PFSK-1 (cell line): Measurements from ENCODE around the gene PANX2.

Experiments used
- FOXP2 ChIP-seq: optimal IDR thresholded peaks from 2 replicates; pipeline ENCODE3; 2011; ENCODE audit warnings: borderline replicate concordance, control low read depth, inconsistent platforms; ENCODE audit not compliant: insufficient read depth; ENCODE audit errors: extremely low read length, extremely low read depth
- POLR2AphosphoS5 ChIP-seq: IDR thresholded peaks from 2 replicates; pipeline ENCODE4 v1.6.1; 2012; ENCODE audit warnings: low read depth, mild to moderate bottlenecking, control low read depth, low read length, moderate library complexity
- SIN3A ChIP-seq: IDR thresholded peaks from 2 replicates; pipeline ENCODE4 v1.6.1; 2012; ENCODE audit warnings: mild to moderate bottlenecking, low read length, moderate library complexity, borderline replicate concordance; ENCODE audit not compliant: insufficient read depth
- TAF1 ChIP-seq: IDR thresholded peaks from 2 replicates; pipeline ENCODE4 v1.6.1; 2012; ENCODE audit warnings: low read length, control low read depth, borderline replicate concordance; ENCODE audit not compliant: insufficient read depth
- TF ChIP-seq, protein P1 (sequence below), 2 experiments: IDR thresholded peaks; 2 replicates each; pipeline versions ENCODE4 v1.6.1 to v1.8.0; 2011 to 2012; ENCODE audit warnings: low read depth in 2 of 2, low read length in 2 of 2, control low read depth in 1 of 2, inconsistent platforms in 1 of 2, mild to moderate bottlenecking in 1 of 2, moderate library complexity in 1 of 2; ENCODE audit not compliant: insufficient read depth in 1 of 2

Gene PANX2

DNA sequence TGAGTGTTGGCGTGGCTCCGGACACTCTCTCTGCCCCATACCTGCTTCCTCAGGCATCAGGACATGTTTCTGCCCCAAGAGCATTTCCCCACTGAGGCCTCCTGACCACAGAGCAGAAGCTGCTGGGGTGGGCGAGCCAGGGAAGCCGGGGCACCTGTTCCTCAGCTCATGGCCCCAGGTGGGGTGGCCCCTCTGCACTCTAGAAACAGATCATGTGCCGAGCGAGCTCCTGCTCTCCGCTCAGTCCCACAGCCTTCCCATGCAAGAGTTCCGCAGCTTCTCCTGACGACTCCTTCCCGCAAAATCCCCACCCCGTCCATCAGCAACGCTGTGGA is 22.4 kb upstream of the PANX2 start:
- TF ChIP-seq, protein P1, sequence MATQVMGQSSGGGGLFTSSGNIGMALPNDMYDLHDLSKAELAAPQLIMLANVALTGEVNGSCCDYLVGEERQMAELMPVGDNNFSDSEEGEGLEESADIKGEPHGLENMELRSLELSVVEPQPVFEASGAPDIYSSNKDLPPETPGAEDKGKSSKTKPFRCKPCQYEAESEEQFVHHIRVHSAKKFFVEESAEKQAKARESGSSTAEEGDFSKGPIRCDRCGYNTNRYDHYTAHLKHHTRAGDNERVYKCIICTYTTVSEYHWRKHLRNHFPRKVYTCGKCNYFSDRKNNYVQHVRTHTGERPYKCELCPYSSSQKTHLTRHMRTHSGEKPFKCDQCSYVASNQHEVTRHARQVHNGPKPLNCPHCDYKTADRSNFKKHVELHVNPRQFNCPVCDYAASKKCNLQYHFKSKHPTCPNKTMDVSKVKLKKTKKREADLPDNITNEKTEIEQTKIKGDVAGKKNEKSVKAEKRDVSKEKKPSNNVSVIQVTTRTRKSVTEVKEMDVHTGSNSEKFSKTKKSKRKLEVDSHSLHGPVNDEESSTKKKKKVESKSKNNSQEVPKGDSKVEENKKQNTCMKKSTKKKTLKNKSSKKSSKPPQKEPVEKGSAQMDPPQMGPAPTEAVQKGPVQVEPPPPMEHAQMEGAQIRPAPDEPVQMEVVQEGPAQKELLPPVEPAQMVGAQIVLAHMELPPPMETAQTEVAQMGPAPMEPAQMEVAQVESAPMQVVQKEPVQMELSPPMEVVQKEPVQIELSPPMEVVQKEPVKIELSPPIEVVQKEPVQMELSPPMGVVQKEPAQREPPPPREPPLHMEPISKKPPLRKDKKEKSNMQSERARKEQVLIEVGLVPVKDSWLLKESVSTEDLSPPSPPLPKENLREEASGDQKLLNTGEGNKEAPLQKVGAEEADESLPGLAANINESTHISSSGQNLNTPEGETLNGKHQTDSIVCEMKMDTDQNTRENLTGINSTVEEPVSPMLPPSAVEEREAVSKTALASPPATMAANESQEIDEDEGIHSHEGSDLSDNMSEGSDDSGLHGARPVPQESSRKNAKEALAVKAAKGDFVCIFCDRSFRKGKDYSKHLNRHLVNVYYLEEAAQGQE (IDR thresholded peaks at IDR 0.05; ENCODE audit: insufficient read depth in 1 of 2, low read depth in 2 of 2, low read length in 2 of 2), result no peak
- TF ChIP-seq FOXP2 (no peak), POLR2AphosphoS5 (no peak), TAF1 (no peak), SIN3A (no peak)

DNA sequence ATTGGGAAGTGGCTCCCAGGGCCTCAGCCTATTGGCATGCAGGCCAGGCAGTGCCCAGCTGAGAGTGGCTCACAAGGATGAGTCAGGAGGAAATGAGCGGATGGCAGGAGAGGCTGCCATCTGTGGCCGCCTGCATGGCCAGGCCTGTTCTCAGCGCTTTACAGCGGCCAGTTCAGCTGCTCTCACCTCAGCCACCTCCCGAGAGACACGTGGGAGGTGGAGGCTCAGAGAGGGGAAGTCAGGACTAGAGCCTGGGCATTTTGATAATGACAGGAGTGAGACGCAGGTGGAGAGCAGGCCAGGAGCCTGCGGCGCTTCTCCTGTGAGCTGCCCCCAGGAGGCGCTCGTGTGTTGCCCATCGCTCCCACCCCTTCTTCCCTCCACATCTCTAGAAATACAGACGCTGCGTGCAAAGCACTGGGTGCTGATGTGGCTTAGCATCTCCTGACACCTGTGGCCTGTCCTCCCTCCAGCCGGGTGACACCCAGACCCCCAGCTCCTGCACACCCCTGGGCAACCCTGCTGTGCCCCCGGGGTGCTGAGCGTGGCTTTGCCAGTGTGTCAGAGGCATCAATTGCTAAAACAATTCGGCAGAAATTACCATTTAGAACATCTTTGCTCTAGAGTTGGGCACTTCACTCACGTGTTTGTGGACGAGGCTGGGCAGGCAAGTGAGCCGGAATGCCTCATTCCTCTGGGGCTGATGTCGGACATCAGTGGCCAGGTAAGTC is 21.4 kb upstream of the PANX2 start:
- TF ChIP-seq FOXP2, result no peak
- TF ChIP-seq, protein P1 (IDR thresholded peaks at IDR 0.05; ENCODE audit: insufficient read depth in 1 of 2, low read depth in 2 of 2, low read length in 2 of 2), result no peak
- TF ChIP-seq TAF1, result no peak
- no peak for TF ChIP-seq SIN3A
- no peak for TF ChIP-seq POLR2AphosphoS5

DNA sequence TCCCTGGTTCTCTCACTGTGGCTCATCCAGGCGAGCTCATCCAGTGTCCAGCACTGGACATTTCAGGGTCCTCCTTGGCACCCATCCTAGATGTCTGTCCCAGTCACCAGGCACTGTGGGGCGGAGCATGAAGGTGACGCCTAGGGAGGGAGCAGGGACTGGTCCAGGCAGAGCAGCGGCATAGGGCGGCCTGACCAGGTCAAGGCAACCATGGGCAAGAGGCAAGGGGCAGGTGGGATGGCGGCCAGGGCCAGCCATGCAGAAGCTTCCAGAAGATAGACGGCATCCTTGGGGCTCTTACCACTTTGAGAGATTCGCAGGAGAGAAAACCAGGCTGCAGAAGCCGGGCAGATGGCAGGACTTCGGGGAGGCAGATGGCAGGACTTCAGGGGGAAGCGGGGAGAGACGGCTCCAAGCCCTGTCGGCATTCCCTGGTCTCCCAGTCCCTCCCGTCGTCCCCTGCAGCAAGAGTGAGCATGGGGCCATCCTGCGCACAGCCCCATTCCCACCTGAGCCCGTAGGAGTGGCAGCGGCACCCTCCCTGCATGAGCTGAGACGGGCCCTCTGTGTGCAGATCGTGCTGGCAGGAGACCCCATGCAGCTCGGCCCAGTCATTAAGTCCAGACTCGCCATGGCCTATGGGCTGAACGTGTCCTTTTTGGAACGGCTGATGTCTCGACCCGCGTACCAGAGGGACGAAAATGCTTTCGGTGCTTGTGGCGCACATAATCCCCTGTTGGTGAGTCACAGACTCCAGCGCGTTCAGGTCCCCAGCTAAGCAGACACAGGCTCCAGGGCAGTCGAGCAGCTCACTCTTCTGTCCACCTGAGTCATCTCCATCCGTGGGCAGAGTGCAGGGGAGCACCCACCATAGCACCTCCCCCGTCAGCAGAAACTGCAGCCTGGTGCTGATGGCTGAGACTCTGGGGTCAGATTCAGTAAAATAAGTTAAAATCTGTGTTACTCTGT is 20.1 kb upstream of the PANX2 start:
- TF ChIP-seq FOXP2 (no peak), TAF1 (no peak), SIN3A (no peak), POLR2AphosphoS5 (no peak)
- TF ChIP-seq, protein P1 (IDR thresholded peaks at IDR 0.05; ENCODE audit: insufficient read depth in 1 of 2, low read depth in 2 of 2, low read length in 2 of 2), result no peak

DNA sequence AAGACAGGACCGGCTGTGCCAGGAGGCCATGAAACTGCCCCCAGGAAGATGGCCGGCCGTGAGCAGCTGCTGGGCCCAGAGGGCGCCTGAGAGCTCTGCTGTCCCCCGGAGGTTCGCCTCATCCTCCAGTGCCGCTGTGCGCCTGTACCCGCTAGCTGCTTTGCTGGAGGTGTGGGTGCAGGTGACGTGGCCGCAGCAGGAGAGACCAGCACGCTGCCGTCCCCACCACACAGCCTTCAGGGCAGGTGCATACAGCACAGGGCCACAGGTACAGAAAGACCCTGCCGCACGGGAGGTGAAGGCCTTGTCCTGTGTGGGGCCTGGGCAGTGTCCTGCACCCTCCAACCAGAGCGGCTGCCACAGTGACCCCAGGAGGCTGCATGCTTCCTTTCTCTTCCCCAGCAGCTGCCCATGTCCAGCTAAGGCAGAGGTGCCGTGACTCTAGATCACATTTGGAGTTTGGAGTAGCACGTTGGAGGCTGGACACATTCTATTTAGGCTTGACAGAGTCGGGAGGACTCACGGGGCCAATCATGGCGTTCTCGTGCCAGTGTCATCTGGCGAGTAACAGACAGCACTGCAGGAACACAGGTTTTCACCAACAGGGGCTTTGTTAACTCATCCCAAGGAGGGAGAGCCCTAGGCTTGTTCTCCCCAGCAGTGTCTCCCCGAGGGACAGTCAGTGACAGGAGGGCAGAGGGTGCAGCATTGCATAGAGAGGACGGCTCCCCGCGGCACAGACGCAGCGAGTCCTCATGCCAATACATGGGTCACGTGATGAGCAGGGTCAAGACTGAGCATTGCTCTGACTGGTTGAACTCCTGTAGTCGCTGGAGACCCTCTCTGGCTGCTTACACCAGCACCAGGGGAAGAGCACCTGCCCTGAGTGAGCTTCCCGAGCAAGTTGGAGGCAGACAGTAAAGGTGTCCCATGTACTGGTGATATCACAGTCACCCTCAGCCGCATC is 18.7 kb upstream of the PANX2 start:
- TF ChIP-seq SIN3A (no peak), TAF1 (no peak), POLR2AphosphoS5 (no peak), FOXP2 (no peak)
- TF ChIP-seq, protein P1 (IDR thresholded peaks at IDR 0.05; ENCODE audit: insufficient read depth in 1 of 2, low read depth in 2 of 2, low read length in 2 of 2), result no peak
